Prostate gland (tissue), 2 donors: Measurements from ENCODE around the gene SEPTIN5. TPM values are rescaled to one million over a fixed set of nuclear protein-coding genes. Genes with fewer than 3 reads are reported as not detected.

Experiments used
- DNase-seq: peaks from one replicate; pipeline ENCODE4 v3.0.0-alpha.2; 2019; ENCODE audit warnings: low spot score
- H3K27ac ChIP-seq, 2 donors: fragments of 200-600 bp; sonication (generic); 2 replicates each; pipeline ENCODE4 v1.5.1; 2017 to 2019
- H3K27me3 ChIP-seq: fragments of 200-600 bp; sonication (generic); replicated peaks from 2 replicates; pipeline ENCODE4 v1.5.1; 2019; ENCODE audit not compliant: insufficient read depth
- H3K36me3 ChIP-seq, 2 donors: fragments of 200-600 bp; sonication (generic); 1 replicate in 1 of 2; 2 replicates in 1 of 2; pipeline versions ENCODE4 v1.5.1 to v1.8.1; 2017 to 2019
- H3K4me1 ChIP-seq: fragments of 200-600 bp; sonication (generic); replicated peaks from 2 replicates; pipeline ENCODE4 v1.5.1; 2019
- H3K4me3 ChIP-seq, 2 donors: fragments of 200-600 bp; sonication (generic); 2 replicates each; pipeline ENCODE4 v1.5.1; 2017 to 2019
- H3K9me3 ChIP-seq: fragments of 200-600 bp; sonication (generic); 2 replicates; pipeline ENCODE4 v1.5.1; 2017
- POLR2A ChIP-seq: fragments of 450-650 bp; IDR thresholded peaks from one replicate; pipeline ENCODE4 v1.6.1; 2016; ENCODE audit warnings: antibody characterized with exemption, mild to moderate bottlenecking
- POLR2AphosphoS5 ChIP-seq: sonication (generic); formaldehyde crosslinking; IDR thresholded peaks from one replicate; pipeline ENCODE4 v1.6.1; 2017; ENCODE audit warnings: antibody characterized with exemption
- WGBS: methylation state at CpG from one replicate; pipeline ENCODE4 v1.1.5; 2018; 5-methylcytosine and 5-hydroxymethylcytosine counted together
- intact Hi-C: fragments of 100-400 bp; cut with DNase I; formaldehyde crosslinking; loops from one replicate; pipeline ENCODE4 v1.14.2; 2022
- total RNA-seq, 2 donors: library from RNA; depleted of rRNA; stranded (reverse); fragments of >200 nt; gene quantifications; one replicate each; pipeline ENCODE4 v1.1.0, GENCODE V29; 2016
- TF ChIP-seq, protein P1 (sequence below), 4 experiments: fragments of 200-600 bp in 2 of 4; fragments of 450-650 bp in 2 of 4; sonication (generic) in 2 of 4; IDR thresholded peaks; 1 replicate in 3 of 4; 2 replicates in 1 of 4; pipeline ENCODE4 v1.5.1; 2016 to 2019; ENCODE audit warnings: antibody characterized with exemption in 4 of 4, mild to moderate bottlenecking in 2 of 4, moderate library complexity in 2 of 4

Gene SEPTIN5
- total RNA-seq, 2 donors from 2014 or later = 17.1 to 96.2 TPM

DNA sequence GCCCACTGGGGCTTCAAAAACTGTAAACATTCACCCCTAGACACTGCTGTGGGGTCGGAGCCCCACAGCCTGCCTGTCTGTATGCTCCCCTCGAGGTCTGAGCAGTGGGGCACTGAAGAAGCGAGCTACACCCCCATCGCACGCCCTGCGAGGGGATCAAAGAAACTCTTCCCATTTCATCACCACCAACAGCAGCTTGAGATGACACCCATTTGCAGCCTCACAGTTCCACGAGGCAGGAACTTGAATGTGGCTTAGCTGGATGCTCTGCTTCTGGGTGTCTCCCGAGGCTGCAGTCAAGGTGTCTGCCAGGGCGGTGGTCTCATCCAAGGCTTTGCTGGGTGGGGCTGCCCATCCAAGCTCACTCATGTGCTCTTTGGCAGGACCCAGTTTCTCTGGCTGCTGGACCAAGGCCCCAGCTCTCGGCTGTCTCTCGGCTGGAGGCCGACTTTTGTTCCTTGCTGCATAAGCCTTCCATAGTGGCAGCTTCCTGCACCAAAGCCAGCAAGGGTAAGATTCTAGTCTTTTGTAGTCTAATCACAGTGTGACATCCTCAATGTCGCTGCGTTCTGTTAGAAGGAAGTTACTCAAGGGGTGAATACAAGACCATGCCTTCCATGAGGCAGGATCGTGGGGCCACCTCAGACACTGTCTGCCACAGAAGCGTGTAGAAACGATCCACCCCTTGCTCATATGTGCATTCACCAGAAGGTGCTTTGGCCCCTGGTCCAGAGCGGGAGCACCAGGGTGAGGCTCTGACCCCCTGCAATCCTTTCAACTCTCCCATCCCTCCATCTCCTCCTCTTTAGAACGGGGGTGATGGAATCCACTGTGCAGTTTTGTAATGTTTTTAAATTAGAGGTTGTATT is 46.2 kb upstream of the SEPTIN5 start:
- Histone ChIP-seq H3K9me3 (no peaks in the 10 kb centered on the region), H3K27me3 (no peaks in the 10 kb centered on the region), H3K36me3 (no peaks in the 10 kb centered on the region), H3K4me3 (no peak overlapping the region), H3K4me1 (no peaks in the 10 kb centered on the region), H3K27ac (no peak overlapping the region)
- intact Hi-C loops = no loop called here
- 86% methylated on average over 19 of the region's 19 CpGs for WGBS
- DNase-seq = no peak
- TF ChIP-seq, protein P1, sequence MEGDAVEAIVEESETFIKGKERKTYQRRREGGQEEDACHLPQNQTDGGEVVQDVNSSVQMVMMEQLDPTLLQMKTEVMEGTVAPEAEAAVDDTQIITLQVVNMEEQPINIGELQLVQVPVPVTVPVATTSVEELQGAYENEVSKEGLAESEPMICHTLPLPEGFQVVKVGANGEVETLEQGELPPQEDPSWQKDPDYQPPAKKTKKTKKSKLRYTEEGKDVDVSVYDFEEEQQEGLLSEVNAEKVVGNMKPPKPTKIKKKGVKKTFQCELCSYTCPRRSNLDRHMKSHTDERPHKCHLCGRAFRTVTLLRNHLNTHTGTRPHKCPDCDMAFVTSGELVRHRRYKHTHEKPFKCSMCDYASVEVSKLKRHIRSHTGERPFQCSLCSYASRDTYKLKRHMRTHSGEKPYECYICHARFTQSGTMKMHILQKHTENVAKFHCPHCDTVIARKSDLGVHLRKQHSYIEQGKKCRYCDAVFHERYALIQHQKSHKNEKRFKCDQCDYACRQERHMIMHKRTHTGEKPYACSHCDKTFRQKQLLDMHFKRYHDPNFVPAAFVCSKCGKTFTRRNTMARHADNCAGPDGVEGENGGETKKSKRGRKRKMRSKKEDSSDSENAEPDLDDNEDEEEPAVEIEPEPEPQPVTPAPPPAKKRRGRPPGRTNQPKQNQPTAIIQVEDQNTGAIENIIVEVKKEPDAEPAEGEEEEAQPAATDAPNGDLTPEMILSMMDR (IDR thresholded peaks at IDR 0.05) = no peak
- TF ChIP-seq POLR2AphosphoS5 (no peak), POLR2A (no peak)

DNA sequence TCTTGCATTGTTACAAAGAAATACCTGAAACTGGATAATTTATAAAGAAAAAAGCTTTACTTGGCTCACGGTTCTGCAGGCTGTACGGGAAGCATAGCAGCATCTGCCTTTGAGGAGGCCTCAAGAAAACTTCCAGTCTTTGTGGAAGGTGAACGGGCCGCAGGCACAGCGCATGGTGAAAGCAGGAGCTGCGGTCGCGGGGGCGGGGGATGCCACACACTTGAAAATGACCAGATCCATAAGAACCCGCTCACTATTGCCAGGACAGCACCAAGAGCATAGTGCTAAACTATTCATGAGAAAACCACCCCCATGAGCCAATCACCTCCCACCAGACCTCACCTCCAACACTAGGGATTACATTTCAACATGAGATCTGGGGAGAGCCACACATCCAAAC is 45.6 kb upstream of the SEPTIN5 start:
- Histone ChIP-seq H3K36me3 (no peaks in the 10 kb centered on the region), H3K27me3 (no peaks in the 10 kb centered on the region), H3K9me3 (no peaks in the 10 kb centered on the region), H3K27ac (no peak overlapping the region), H3K4me1 (no peaks in the 10 kb centered on the region), H3K4me3 (no peak overlapping the region)
- DNase-seq = no peak
- TF ChIP-seq POLR2AphosphoS5 (no peak), POLR2A (no peak)
- TF ChIP-seq, protein P1 (IDR thresholded peaks at IDR 0.05) = no peak
- WGBS = 93% methylated on average over 10 of the region's 10 CpGs
- intact Hi-C loops = no loop called here

DNA sequence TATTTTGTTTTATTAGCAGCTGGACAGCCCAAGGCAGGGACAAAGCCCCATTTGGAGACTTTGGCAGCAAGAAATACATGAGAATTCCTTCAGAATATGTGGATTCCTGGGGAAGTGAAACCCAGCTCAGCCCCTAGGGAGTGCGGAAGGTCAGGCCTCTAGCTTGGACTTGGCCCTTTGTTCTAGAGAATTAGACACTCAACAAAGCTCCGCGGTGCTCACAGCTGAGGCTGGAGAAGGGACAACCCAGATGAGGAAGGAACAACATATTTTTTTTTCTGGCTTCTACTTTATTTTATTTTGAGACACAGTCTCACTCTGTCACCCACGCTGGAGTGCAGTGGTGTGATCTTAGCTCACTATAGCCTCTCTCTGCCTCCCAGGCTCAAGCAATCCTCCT is 44.7 kb upstream of the SEPTIN5 start:
- no peak for DNase-seq
- intact Hi-C loops = no loop called here
- WGBS = 79% methylated on average over 4 of the region's 4 CpGs
- no peak overlapping the region for H3K4me3 ChIP-seq
- H3K36me3 ChIP-seq = no peaks in the 10 kb centered on the region
- no peaks in the 10 kb centered on the region for H3K9me3 ChIP-seq
- H3K4me1 ChIP-seq = no peaks in the 10 kb centered on the region
- no peak overlapping the region for H3K27ac ChIP-seq
- no peak for TF ChIP-seq POLR2AphosphoS5
- no peaks in the 10 kb centered on the region for H3K27me3 ChIP-seq

DNA sequence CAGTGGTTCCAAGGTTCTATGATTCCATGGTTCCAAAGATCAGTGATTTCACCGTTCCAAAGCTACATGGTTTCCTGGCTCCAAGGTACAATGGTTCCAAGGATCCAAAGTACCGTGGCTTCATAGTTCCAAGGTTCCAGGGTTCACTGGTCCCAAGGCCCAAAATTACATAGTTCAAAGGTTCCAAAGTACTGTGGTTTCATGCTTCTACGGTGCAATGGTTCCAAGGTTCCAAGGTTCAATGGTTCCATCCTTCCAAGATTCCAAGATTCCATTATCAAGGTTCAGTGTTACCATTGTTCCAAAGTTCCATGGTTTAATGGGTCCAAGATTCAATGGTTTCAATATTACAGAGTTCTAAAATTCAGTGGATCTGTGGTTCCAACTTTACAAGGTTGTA is 43.0 kb upstream of the SEPTIN5 start:
- no peak for DNase-seq
- H3K4me1 ChIP-seq = no peaks in the 10 kb centered on the region
- no peaks in the 10 kb centered on the region for H3K9me3 ChIP-seq
- no peak overlapping the region for H3K27ac ChIP-seq
- WGBS = 98% methylated on average over 3 of the region's 3 CpGs
- no peaks in the 10 kb centered on the region for H3K27me3 ChIP-seq
- intact Hi-C loops = no loop called here
- TF ChIP-seq POLR2A (no peak), POLR2AphosphoS5 (no peak)
- TF ChIP-seq, protein P1 (IDR thresholded peaks at IDR 0.05) = no peak
- no peak overlapping the region for H3K4me3 ChIP-seq
- no peaks in the 10 kb centered on the region for H3K36me3 ChIP-seq

DNA sequence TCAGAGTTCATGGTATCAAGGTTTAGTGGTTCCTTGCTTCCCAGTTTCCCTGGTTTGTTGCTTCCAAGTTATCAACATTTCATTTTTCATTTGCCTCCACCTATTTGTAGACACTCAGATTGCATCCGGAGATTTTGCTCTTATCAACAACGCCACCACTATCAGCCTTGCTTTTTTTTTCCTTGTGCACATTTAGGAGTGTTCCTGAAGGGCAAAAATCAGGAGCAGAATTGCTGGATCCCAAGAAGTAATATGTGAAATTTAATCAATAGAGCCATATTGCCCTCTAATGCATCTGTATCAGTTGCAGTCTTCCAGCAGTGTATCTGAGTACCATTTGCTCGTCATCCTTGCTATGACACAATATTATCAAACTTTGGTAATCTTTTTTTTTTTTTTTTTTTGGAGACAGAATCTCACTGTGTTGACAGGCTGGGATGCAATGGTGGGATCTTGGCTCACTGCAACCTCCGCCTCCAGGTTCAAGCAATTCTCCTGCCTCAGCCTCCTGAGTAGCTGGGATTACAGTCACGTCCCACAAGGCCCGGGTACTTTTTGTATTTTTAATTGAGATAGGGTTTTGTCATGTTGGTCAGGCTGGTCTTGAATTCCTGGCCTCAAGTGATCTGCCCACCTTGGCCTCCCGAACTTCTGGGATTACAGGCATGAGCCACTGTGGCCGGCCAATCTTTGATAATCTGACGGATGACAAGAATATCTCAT is 42.1 kb upstream of the SEPTIN5 start:
- Histone ChIP-seq H3K36me3 (no peaks in the 10 kb centered on the region), H3K4me3 (no peak overlapping the region), H3K27me3 (no peaks in the 10 kb centered on the region), H3K9me3 (no peaks in the 10 kb centered on the region), H3K27ac (no peak overlapping the region), H3K4me1 (no peaks in the 10 kb centered on the region)
- WGBS = 96% methylated on average over 9 of the region's 9 CpGs
- no peak for TF ChIP-seq POLR2AphosphoS5
- TF ChIP-seq POLR2A = no peak
- TF ChIP-seq, protein P1 (IDR thresholded peaks at IDR 0.05) = no peak
- no peak for DNase-seq
- intact Hi-C loops = no loop called here
